Activated CD8-positive, alpha-beta T cell treated with anti-CD3 and anti-CD28 coated beads for 36 hours (primary cell): ENCODE data around the gene CSNK1G3. TPM values are rescaled to one million over a fixed set of nuclear protein-coding genes. Genes with fewer than 3 reads are reported as not detected.

Experiments used
- ATAC-seq: fragments of 200-7000 bp; cut with Tn5 transposase; one replicate; pipeline ENCODE4 v1.10.0; 2021; ENCODE audit warnings: mild to moderate bottlenecking, moderate library complexity
- CTCF ChIA-PET: fragments of 350-600 bp; sonication (Branson Sonifier 250); formaldehyde crosslinking; loops from one replicate; lab custom pipeline; 2021; ENCODE audit warnings: antibody characterized with exemption; lab: Charles Lee
- POLR2A ChIA-PET: fragments of 350-600 bp; sonication (Branson Sonifier 250); formaldehyde crosslinking; loops from one replicate; lab custom pipeline; 2021; ENCODE audit warnings: antibody characterized with exemption; lab: Charles Lee
- DNase-seq: peaks from one replicate; pipeline ENCODE4 v3.0.0-alpha.2; 2020
- H3K27ac Mint-ChIP-seq: one replicate; pipeline ENCODE4 v1.8.0; 2021; ENCODE audit warnings: mild to moderate bottlenecking, mixed read lengths
- H3K27me3 Mint-ChIP-seq: one replicate; pipeline ENCODE4 v1.8.0; 2021; ENCODE audit warnings: mixed read lengths
- H3K36me3 Mint-ChIP-seq: one replicate; pipeline ENCODE4 v1.8.0; 2021; ENCODE audit warnings: low read depth, mixed read lengths
- H3K4me1 Mint-ChIP-seq: one replicate; pipeline ENCODE4 v1.8.0; 2021; ENCODE audit warnings: low read depth, mixed read lengths
- H3K4me3 Mint-ChIP-seq: one replicate; pipeline ENCODE4 v1.8.0; 2021; ENCODE audit warnings: mild to moderate bottlenecking, moderate library complexity, mixed read lengths
- H3K9me3 Mint-ChIP-seq: one replicate; pipeline ENCODE4 v1.8.0; 2021; ENCODE audit warnings: mixed read lengths
- intact Hi-C: fragments of 100-400 bp; cut with micrococcal nuclease; formaldehyde crosslinking; loops from one replicate; pipeline ENCODE4 v1.10.0; 2022
- total RNA-seq, 2 experiments: library from RNA; stranded (reverse); gene quantifications; one replicate each; pipeline ENCODE4 v1.2.3, GENCODE V29; 2021
- TF ChIP-seq, protein P1 (sequence below): fragments of 200-600 bp; IDR thresholded peaks from one replicate; pipeline ENCODE4 v1.8.0; 2022; ENCODE audit warnings: antibody characterized with exemption, mild to moderate bottlenecking

CSNK1G3 gene
- total RNA-seq, 2 experiments from 2014 or later, result 36.1 to 39.2 TPM

DNA sequence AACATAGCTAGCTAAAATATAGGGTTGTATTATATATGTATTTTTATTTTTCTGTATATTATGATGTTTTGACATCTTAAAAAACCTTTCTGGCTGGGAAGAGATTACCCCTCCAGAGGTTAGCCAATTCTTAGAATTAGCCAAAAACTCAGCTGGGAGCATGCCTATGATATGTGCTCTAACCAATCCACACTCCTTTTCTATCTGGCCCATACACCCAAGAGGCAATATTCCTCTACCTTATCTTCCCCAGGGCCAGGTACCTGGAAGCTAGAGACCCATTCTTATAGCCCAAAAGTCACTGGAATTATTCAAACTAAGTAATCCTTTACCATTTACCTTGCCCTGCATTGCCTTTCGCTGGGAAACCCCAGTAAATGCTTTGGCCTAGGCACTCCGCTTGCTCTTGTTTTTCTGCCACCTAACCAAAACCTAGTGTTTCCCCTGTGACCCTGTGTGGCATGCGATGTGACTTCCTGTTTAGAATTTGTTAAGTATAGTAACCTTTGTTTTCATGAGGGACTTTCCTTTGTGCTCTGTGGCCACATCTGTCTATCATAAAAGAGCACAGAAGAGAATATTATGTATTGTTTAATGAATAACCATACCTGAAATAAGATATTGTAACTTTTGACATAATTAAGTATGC is 37.4 kb downstream of the CSNK1G3 start:
- H3K36me3 Mint-ChIP-seq, result peaks cover 9% of the 10 kb centered on the region
- peak overlapping the region; percentile 18 for H3K4me3 Mint-ChIP-seq
- intact Hi-C loops, result loop anchor here (5.0 kb wide), 2 partner anchors 37 to 127 kb away; partner anchors contain the start of genes CEP120 and CSNK1G3
- CTCF ChIA-PET, result interaction anchor here (1.0 to 1.3 kb wide), 2 partner anchors 21 to 126 kb away, joined by 3 to 4 read pairs; partner anchors contain the start of gene CEP120
- H3K27me3 Mint-ChIP-seq, result no peaks in the 10 kb centered on the region
- peak overlapping the region; percentile 93 for H3K27ac Mint-ChIP-seq
- POLR2A ChIA-PET, result interaction anchor here (0.9 kb wide), 1 partner anchor 14 kb away, joined by 4 read pairs; no protein-coding TSS in a partner anchor
- peaks cover 44% of the 10 kb centered on the region for H3K4me1 Mint-ChIP-seq
- H3K9me3 Mint-ChIP-seq, result no peaks in the 10 kb centered on the region
- TF ChIP-seq, protein P1, sequence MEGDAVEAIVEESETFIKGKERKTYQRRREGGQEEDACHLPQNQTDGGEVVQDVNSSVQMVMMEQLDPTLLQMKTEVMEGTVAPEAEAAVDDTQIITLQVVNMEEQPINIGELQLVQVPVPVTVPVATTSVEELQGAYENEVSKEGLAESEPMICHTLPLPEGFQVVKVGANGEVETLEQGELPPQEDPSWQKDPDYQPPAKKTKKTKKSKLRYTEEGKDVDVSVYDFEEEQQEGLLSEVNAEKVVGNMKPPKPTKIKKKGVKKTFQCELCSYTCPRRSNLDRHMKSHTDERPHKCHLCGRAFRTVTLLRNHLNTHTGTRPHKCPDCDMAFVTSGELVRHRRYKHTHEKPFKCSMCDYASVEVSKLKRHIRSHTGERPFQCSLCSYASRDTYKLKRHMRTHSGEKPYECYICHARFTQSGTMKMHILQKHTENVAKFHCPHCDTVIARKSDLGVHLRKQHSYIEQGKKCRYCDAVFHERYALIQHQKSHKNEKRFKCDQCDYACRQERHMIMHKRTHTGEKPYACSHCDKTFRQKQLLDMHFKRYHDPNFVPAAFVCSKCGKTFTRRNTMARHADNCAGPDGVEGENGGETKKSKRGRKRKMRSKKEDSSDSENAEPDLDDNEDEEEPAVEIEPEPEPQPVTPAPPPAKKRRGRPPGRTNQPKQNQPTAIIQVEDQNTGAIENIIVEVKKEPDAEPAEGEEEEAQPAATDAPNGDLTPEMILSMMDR, result no peak
- peak; percentile 99 for ATAC-seq
- DNase-seq, result peak; percentile 84

GRCh38 chr5:123554601-123555000 is 42.6 kb downstream of the CSNK1G3 start:
- CTCF ChIA-PET, result no interaction called here
- Mint-ChIP-seq H3K4me3 (no peak overlapping the region), H3K4me1 (peaks cover 21% of the 10 kb centered on the region), H3K27me3 (no peaks in the 10 kb centered on the region), H3K9me3 (no peaks in the 10 kb centered on the region), H3K27ac (no peak overlapping the region), H3K36me3 (peaks cover 23% of the 10 kb centered on the region)
- ATAC-seq (no peak), DNase-seq (no peak)
- TF ChIP-seq, protein P1, result no peak
- intact Hi-C loops, result no loop called here
- POLR2A ChIA-PET, result interaction anchor here (0.5 kb wide), 1 partner anchor 34 kb away, joined by 3 read pairs; no protein-coding TSS in a partner anchor

- intact Hi-C loops, result no loop called here
- H3K36me3 Mint-ChIP-seq, result peaks cover 19% of the 10 kb centered on the region
- H3K27me3 Mint-ChIP-seq, result no peaks in the 10 kb centered on the region
- no peak overlapping the region for H3K4me3 Mint-ChIP-seq
- H3K27ac Mint-ChIP-seq, result no peak overlapping the region
- DNase-seq (no peak), ATAC-seq (no peak)
- H3K9me3 Mint-ChIP-seq, result no peaks in the 10 kb centered on the region
- H3K4me1 Mint-ChIP-seq, result peaks cover 11% of the 10 kb centered on the region
- CTCF ChIA-PET, result interaction anchor here (1.0 kb wide), 1 partner anchor 135 kb away, joined by 3 read pairs; the partner anchor contains the start of gene CEP120
- POLR2A ChIA-PET, result interaction anchor here (0.6 kb wide), 1 partner anchor 14 kb away, joined by 3 read pairs; no protein-coding TSS in a partner anchor
- TF ChIP-seq, protein P1, result no peak
These were observed 45.9 kb downstream of the CSNK1G3 start for GRCh38 chr5:123557907-123558306.

DNA sequence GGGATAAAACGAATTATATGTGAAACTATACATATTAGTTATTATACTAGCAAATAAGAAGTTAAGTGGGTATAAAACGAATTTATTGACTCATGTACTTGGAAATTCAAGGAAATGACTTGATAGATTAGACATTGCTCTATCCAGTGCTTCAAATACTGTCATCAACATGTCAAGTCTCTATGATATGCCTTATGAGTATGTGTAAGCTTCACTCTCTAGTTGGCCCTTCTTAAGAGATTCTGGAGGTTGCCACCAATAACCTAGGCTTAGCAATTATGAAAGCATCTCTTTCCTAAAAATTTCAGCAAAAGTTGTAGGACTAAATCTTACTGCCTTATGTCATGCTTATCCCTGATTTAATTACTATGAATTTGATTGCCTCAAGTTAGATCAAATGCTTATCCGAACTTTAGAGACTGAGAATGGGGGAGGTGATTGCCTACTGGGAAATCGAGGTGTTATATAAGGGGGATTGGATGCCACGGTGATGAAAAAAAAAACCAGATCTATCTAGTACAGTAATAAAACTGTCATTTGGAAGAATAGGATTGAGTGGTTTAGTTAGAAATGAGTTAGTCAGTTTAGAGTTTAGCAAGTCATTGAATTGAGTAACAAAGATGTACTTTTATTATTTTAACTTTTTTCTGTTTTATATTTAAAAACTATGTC is 46.9 kb downstream of the CSNK1G3 start:
- ATAC-seq, result no peak
- peaks cover 19% of the 10 kb centered on the region for H3K36me3 Mint-ChIP-seq
- POLR2A ChIA-PET, result no interaction called here
- no peaks in the 10 kb centered on the region for H3K27me3 Mint-ChIP-seq
- DNase-seq, result no peak
- H3K9me3 Mint-ChIP-seq, result no peaks in the 10 kb centered on the region
- intact Hi-C loops, result no loop called here
- no peak overlapping the region for H3K4me3 Mint-ChIP-seq
- H3K27ac Mint-ChIP-seq, result no peak overlapping the region
- TF ChIP-seq, protein P1, result no peak
- H3K4me1 Mint-ChIP-seq, result peaks cover 14% of the 10 kb centered on the region
- CTCF ChIA-PET, result interaction anchor here (1.0 kb wide), 1 partner anchor 136 kb away, joined by 3 read pairs; the partner anchor contains the start of gene CEP120

DNA sequence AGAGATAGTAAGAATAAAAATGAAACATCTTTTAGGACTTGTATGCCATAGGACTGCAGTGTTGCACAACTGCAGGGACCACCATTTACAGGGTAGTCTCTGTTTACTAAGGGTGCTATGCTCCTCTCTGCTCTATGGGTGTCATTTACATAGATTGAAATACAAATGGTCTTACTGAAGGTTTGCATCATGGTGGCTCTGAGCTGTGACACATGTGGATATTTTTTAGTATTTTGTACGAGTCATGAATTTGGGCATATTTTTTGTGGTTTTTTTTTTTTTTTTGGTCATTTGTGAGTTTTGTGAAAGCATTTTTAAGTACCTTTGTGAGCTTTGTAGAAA is 47.4 kb downstream of the CSNK1G3 start:
- intact Hi-C loops, result no loop called here
- ChIA-PET CTCF (no interaction called here), POLR2A (no interaction called here)
- no peak overlapping the region for H3K4me3 Mint-ChIP-seq
- DNase-seq, result no peak
- H3K27me3 Mint-ChIP-seq, result no peaks in the 10 kb centered on the region
- peaks cover 19% of the 10 kb centered on the region for H3K36me3 Mint-ChIP-seq
- TF ChIP-seq, protein P1, result no peak
- peaks cover 14% of the 10 kb centered on the region for H3K4me1 Mint-ChIP-seq
- peak; percentile 53 for ATAC-seq
- H3K27ac Mint-ChIP-seq, result no peak overlapping the region
- no peaks in the 10 kb centered on the region for H3K9me3 Mint-ChIP-seq
